ENCODE results near the gene CTRB1.

CTRB1 gene

GRCh38 chr16:75273054-75273925 is 54.5 kb downstream of the CTRB1 start:
- no peak for DNase-seq
